Naive B cell (primary cell): ENCODE data around the gene STRN3. TPM values are rescaled to one million over a fixed set of nuclear protein-coding genes. Genes with fewer than 3 reads are reported as not detected.

Experiments
- ATAC-seq, 2 donors: fragments of 150-1000 bp; cut with Tn5 transposase; 2 replicates each; pipeline ENCODE4 v1.10.0; 2021; ENCODE audit warnings: low read depth in 2 of 2, mild to moderate bottlenecking in 2 of 2, moderate library complexity in 2 of 2
- DNase-seq: peaks from one replicate; pipeline ENCODE4 v3.0.0; 2022
- H3K27ac Mint-ChIP-seq, 6 donors: one replicate each; pipeline ENCODE4 v1.8.0; 2020 to 2022; ENCODE audit warnings: mild to moderate bottlenecking in 6 of 6, mixed read lengths in 6 of 6, moderate library complexity in 5 of 6, inconsistent platforms in 2 of 6
- H3K27me3 Mint-ChIP-seq, 3 donors: one replicate each; pipeline ENCODE4 v1.8.0; 2021 to 2022; ENCODE audit warnings: mixed read lengths in 3 of 3, mild to moderate bottlenecking in 1 of 3
- H3K36me3 Mint-ChIP-seq, 2 donors: one replicate each; pipeline ENCODE4 v1.8.0; 2020 to 2022; ENCODE audit warnings: mixed read lengths in 2 of 2, inconsistent platforms in 1 of 2, mild to moderate bottlenecking in 1 of 2
- H3K4me1 Mint-ChIP-seq, 3 donors: one replicate each; pipeline ENCODE4 v1.8.0; 2020 to 2022; ENCODE audit warnings: mixed read lengths in 3 of 3, inconsistent platforms in 1 of 3, mild to moderate bottlenecking in 1 of 3, moderate library complexity in 1 of 3
- H3K4me3 Mint-ChIP-seq, 8 donors: one replicate each; pipeline ENCODE4 v1.8.0; 2020 to 2022; ENCODE audit warnings: mild to moderate bottlenecking in 8 of 8, mixed read lengths in 8 of 8, moderate library complexity in 8 of 8, inconsistent platforms in 2 of 8
- H3K9me3 Mint-ChIP-seq, 7 donors: one replicate each; pipeline ENCODE4 v1.8.0; 2020 to 2022; ENCODE audit warnings: mixed read lengths in 7 of 7, mild to moderate bottlenecking in 5 of 7, inconsistent platforms in 2 of 7, moderate library complexity in 1 of 7
- polyA plus RNA-seq, 6 donors: library from polyadenylated mRNA; unstranded; fragments of 300-500 nt; fragmentation: Illumina TruSeq; gene quantifications; one replicate each; pipeline ENCODE4 v1.2.3, GENCODE V29; 2021; ENCODE audit warnings: low read depth in 6 of 6

Gene STRN3
- polyA plus RNA-seq, 6 donors from 2014 or later, result 1.6 to 6.1 (median 4.5) TPM

GRCh38 chr14:30874120-30874998 lies 151.8 kb downstream of the STRN3 start, which contains the start of gene COCH:
Gene COCH (plus strand): TSS chr14:30874559. CDS start chr14:30874939, 380 bp downstream.
- no peaks in the 10 kb centered on the region for H3K9me3 Mint-ChIP-seq
- H3K27me3 Mint-ChIP-seq, result peaks cover 26 to 38% (median 36%) of the 10 kb centered on the region in 3 donors
- DNase-seq (peak; percentile 50), ATAC-seq (peak; percentile 74 to 78)
- peak within 1 kb of the TSS in 3 of 6 donors; percentile 39 to 64 (median 57) for H3K27ac Mint-ChIP-seq
- H3K4me1 Mint-ChIP-seq, result peaks cover 13 to 18% (median 16%) of the 10 kb centered on the region in 3 donors
- peaks cover 0 to 6% of the 10 kb centered on the region in 2 donors for H3K36me3 Mint-ChIP-seq
- H3K4me3 Mint-ChIP-seq, result peak within 1 kb of the TSS; percentile 81 to 90 (median 86)

- DNase-seq, result no peak
- peaks cover 26 to 42% (median 41%) of the 10 kb centered on the region in 3 donors for H3K27me3 Mint-ChIP-seq
- peak overlapping the region in 1 of 6 donors; percentile 57 for H3K27ac Mint-ChIP-seq
- H3K9me3 Mint-ChIP-seq, result no peaks in the 10 kb centered on the region
- H3K4me3 Mint-ChIP-seq, result peak overlapping the region; percentile 67 to 86 (median 76)
- no peak for ATAC-seq
- peaks cover 13 to 18% (median 16%) of the 10 kb centered on the region in 3 donors for H3K4me1 Mint-ChIP-seq
- H3K36me3 Mint-ChIP-seq, result peaks cover 0 to 6% of the 10 kb centered on the region in 2 donors
Observed at GRCh38 chr14:30873308-30874119, 152.7 kb downstream of the STRN3 start.

- Mint-ChIP-seq H3K27me3 (peaks cover 26 to 40% (median 39%) of the 10 kb centered on the region in 3 donors), H3K4me3 (peak overlapping the region in 2 of 8 donors; percentile 61 to 85), H3K27ac (no peak overlapping the region), H3K4me1 (peaks cover 13 to 18% (median 16%) of the 10 kb centered on the region in 3 donors), H3K9me3 (no peaks in the 10 kb centered on the region), H3K36me3 (peaks cover 0 to 6% of the 10 kb centered on the region in 2 donors)
- DNase-seq (no peak), ATAC-seq (no peak)
Observed at GRCh38 chr14:30872602-30873001, 153.6 kb downstream of the STRN3 start.

GRCh38 chr14:30869551-30870155 lies 156.5 kb downstream of the STRN3 start:
- peaks cover 1 to 11% (median 8%) of the 10 kb centered on the region in 3 donors for H3K4me1 Mint-ChIP-seq
- peaks cover 19 to 26% (median 21%) of the 10 kb centered on the region in 3 donors for H3K27me3 Mint-ChIP-seq
- H3K4me3 Mint-ChIP-seq, result no peak overlapping the region
- H3K9me3 Mint-ChIP-seq, result no peaks in the 10 kb centered on the region
- no peak overlapping the region for H3K27ac Mint-ChIP-seq
- H3K36me3 Mint-ChIP-seq, result peaks cover 0 to 6% of the 10 kb centered on the region in 2 donors
- ATAC-seq (no peak), DNase-seq (no peak)

GRCh38 chr14:30868736-30869135 lies 157.4 kb downstream of the STRN3 start:
- no peak for ATAC-seq
- Mint-ChIP-seq H3K36me3 (peaks cover 0 to 6% of the 10 kb centered on the region in 2 donors), H3K4me1 (peaks cover 4 to 11% (median 6%) of the 10 kb centered on the region in 3 donors), H3K4me3 (no peak overlapping the region), H3K9me3 (no peaks in the 10 kb centered on the region), H3K27me3 (peaks cover 18 to 24% (median 21%) of the 10 kb centered on the region in 3 donors), H3K27ac (no peak overlapping the region)
- no peak for DNase-seq

- Mint-ChIP-seq H3K27me3 (peaks cover 8 to 22% (median 10%) of the 10 kb centered on the region in 3 donors), H3K9me3 (no peaks in the 10 kb centered on the region), H3K36me3 (no peaks in the 10 kb centered on the region), H3K4me3 (no peak overlapping the region), H3K4me1 (peaks cover 10 to 16% (median 12%) of the 10 kb centered on the region in 3 donors), H3K27ac (no peak overlapping the region)
- ATAC-seq, result no peak
- no peak for DNase-seq
Observed at GRCh38 chr14:30864934-30865333, 161.2 kb downstream of the STRN3 start.

GRCh38 chr14:30861200-30861599 lies 165.0 kb downstream of the STRN3 start:
- no peak for ATAC-seq
- no peak for DNase-seq
- Mint-ChIP-seq H3K4me1 (peaks cover 10 to 16% (median 12%) of the 10 kb centered on the region in 3 donors), H3K4me3 (no peak overlapping the region), H3K36me3 (peaks cover 0 to under 1% of the 10 kb centered on the region in 2 donors), H3K27ac (peak overlapping the region in 1 of 6 donors; percentile 6), H3K9me3 (peaks cover 0 to 2% (median 0%) of the 10 kb centered on the region in 7 donors), H3K27me3 (peaks cover 0 to 28% (median 8%) of the 10 kb centered on the region in 3 donors)

- Mint-ChIP-seq H3K4me3 (no peak overlapping the region), H3K4me1 (peaks cover 0 to 6% (median 6%) of the 10 kb centered on the region in 3 donors), H3K27me3 (peaks cover 7 to 37% (median 14%) of the 10 kb centered on the region in 3 donors), H3K36me3 (peaks cover 0 to 4% of the 10 kb centered on the region in 2 donors), H3K9me3 (peaks cover 0 to 2% (median 0%) of the 10 kb centered on the region in 7 donors), H3K27ac (peak overlapping the region in 1 of 6 donors; percentile 23)
- no peak for ATAC-seq
- DNase-seq, result no peak
Observed at GRCh38 chr14:30855345-30856037, 170.7 kb downstream of the STRN3 start.

- peak overlapping the region in 1 of 8 donors; percentile 16 for H3K4me3 Mint-ChIP-seq
- H3K4me1 Mint-ChIP-seq, result peaks cover 0 to 6% (median 6%) of the 10 kb centered on the region in 3 donors
- H3K27ac Mint-ChIP-seq, result no peak overlapping the region
- H3K36me3 Mint-ChIP-seq, result peaks cover 0 to 4% of the 10 kb centered on the region in 2 donors
- peaks cover 13 to 45% (median 21%) of the 10 kb centered on the region in 3 donors for H3K27me3 Mint-ChIP-seq
- ATAC-seq (no peak), DNase-seq (no peak)
- peaks cover 0 to 2% (median 0%) of the 10 kb centered on the region in 7 donors for H3K9me3 Mint-ChIP-seq
Observed at GRCh38 chr14:30854492-30854891, 171.7 kb downstream of the STRN3 start.

- peaks cover 0 to 6% (median 6%) of the 10 kb centered on the region in 3 donors for H3K4me1 Mint-ChIP-seq
- H3K36me3 Mint-ChIP-seq, result peaks cover 0 to 4% of the 10 kb centered on the region in 2 donors
- H3K9me3 Mint-ChIP-seq, result peaks cover 0 to 2% (median 0%) of the 10 kb centered on the region in 7 donors
- ATAC-seq (no peak), DNase-seq (no peak)
- no peak overlapping the region for H3K4me3 Mint-ChIP-seq
- no peak overlapping the region for H3K27ac Mint-ChIP-seq
- peaks cover 18 to 49% (median 27%) of the 10 kb centered on the region in 3 donors for H3K27me3 Mint-ChIP-seq
Observed at GRCh38 chr14:30853946-30854345, 172.2 kb downstream of the STRN3 start.

- Mint-ChIP-seq H3K27me3 (peaks cover 29 to 52% (median 30%) of the 10 kb centered on the region in 3 donors), H3K4me3 (no peak overlapping the region), H3K4me1 (peaks cover 0 to 1% (median 1%) of the 10 kb centered on the region in 3 donors), H3K36me3 (no peaks in the 10 kb centered on the region), H3K27ac (no peak overlapping the region), H3K9me3 (no peaks in the 10 kb centered on the region)
- no peak for DNase-seq
- no peak for ATAC-seq
Observed at GRCh38 chr14:30849983-30850382, 176.2 kb downstream of the STRN3 start.

- ATAC-seq, result no peak
- Mint-ChIP-seq H3K27me3 (peaks cover 25 to 54% (median 28%) of the 10 kb centered on the region in 3 donors), H3K36me3 (no peaks in the 10 kb centered on the region), H3K4me1 (no peaks in the 10 kb centered on the region), H3K4me3 (no peak overlapping the region), H3K27ac (peak overlapping the region in 1 of 6 donors; percentile 36), H3K9me3 (no peaks in the 10 kb centered on the region)
- DNase-seq, result no peak
Observed at GRCh38 chr14:30849354-30849753, 176.8 kb downstream of the STRN3 start.
